Tibial nerve (tissue), 4 donors: ENCODE data around the gene KIAA0586. TPM values are rescaled to one million over a fixed set of nuclear protein-coding genes. Genes with fewer than 3 reads are reported as not detected.

Experiments used
- DNase-seq, 2 donors: peaks; one replicate each; pipeline ENCODE4 v3.0.0-alpha.2; 2019; ENCODE audit warnings: low spot score in 2 of 2
- H3K27ac ChIP-seq, 4 donors: fragments of 200-600 bp; sonication (generic) in 3 of 4; one replicate each; pipeline ENCODE4 v1.5.1; 2017 to 2019; ENCODE audit warnings: mild to moderate bottlenecking in 1 of 4
- H3K27me3 ChIP-seq, 2 donors: fragments of 200-600 bp; sonication (generic) in 1 of 2; one replicate each; pipeline versions ENCODE4 v1.5.1 to v1.6.0; 2017 to 2019
- H3K36me3 ChIP-seq, 3 donors: fragments of 200-600 bp; sonication (generic); one replicate each; pipeline ENCODE4 v1.5.1; 2018 to 2019
- H3K4me1 ChIP-seq, 4 donors: fragments of 200-600 bp; sonication (generic) in 3 of 4; one replicate each; pipeline ENCODE4 v1.5.1; 2017 to 2019
- H3K4me3 ChIP-seq, 4 donors: fragments of 200-600 bp; sonication (generic) in 3 of 4; one replicate each; pipeline ENCODE4 v1.5.1; 2017 to 2019; ENCODE audit warnings: mild to moderate bottlenecking in 1 of 4, moderate library complexity in 1 of 4
- H3K9me3 ChIP-seq, 4 donors: fragments of 200-600 bp; sonication (generic) in 3 of 4; one replicate each; pipeline ENCODE4 v1.5.1; 2017 to 2019
- CTCF ChIP-seq, 5 experiments: fragments of 200-600 bp in 3 of 5; fragments of 450-650 bp in 2 of 5; sonication (generic) in 3 of 5; IDR thresholded peaks; one replicate each; pipeline ENCODE4 v1.5.1; 2016 to 2019; ENCODE audit warnings: antibody characterized with exemption in 5 of 5, mild to moderate bottlenecking in 3 of 5, moderate library complexity in 2 of 5
- EP300 ChIP-seq, 2 donors: sonication (generic); formaldehyde crosslinking; IDR thresholded peaks; one replicate each; pipeline ENCODE4 v1.6.1; 2017; ENCODE audit warnings: antibody characterized with exemption in 2 of 2, mild to moderate bottlenecking in 1 of 2
- POLR2A ChIP-seq, 2 donors: fragments of 450-650 bp; IDR thresholded peaks; one replicate each; pipeline ENCODE4 v1.6.1; 2017; ENCODE audit warnings: antibody characterized with exemption in 2 of 2, mild to moderate bottlenecking in 2 of 2, moderate library complexity in 2 of 2
- WGBS, 2 donors: methylation state at CpG; one replicate each; pipeline ENCODE4 v1.1.5; 2018; 5-methylcytosine and 5-hydroxymethylcytosine counted together
- total RNA-seq, 4 donors: library from RNA; depleted of rRNA; stranded (reverse); fragments of >200 nt; gene quantifications; one replicate each; pipeline ENCODE4 v1.1.0, GENCODE V29; 2016

KIAA0586 gene
- total RNA-seq, 4 donors from 2014 or later = 17.1 to 27.3 (median 17.5) TPM

- no peak for TF ChIP-seq EP300 (IDR thresholded peaks at IDR 0.05)
- no peak for TF ChIP-seq POLR2A (IDR thresholded peaks at IDR 0.05)
- TF ChIP-seq CTCF (IDR thresholded peaks at IDR 0.05) = no peak
- H3K9me3 ChIP-seq = no peaks in the 10 kb centered on the region
- no peaks in the 10 kb centered on the region for H3K27me3 ChIP-seq
- 96 to 100% methylated on average over 2 of the region's 2 CpGs for WGBS, 2 donors
- H3K4me3 ChIP-seq = no peak overlapping the region
- no peaks in the 10 kb centered on the region for H3K4me1 ChIP-seq
- H3K27ac ChIP-seq = no peak overlapping the region
- peaks cover 2 to 64% (median 5%) of the 10 kb centered on the region in 3 donors for H3K36me3 ChIP-seq
- DNase-seq = no peak
Observed at GRCh38 chr14:58463147-58463546, 35.6 kb downstream of the KIAA0586 start.

- Histone ChIP-seq H3K27ac (no peak overlapping the region), H3K4me1 (no peaks in the 10 kb centered on the region), H3K9me3 (no peaks in the 10 kb centered on the region), H3K36me3 (peaks cover 0 to 69% (median 5%) of the 10 kb centered on the region in 3 donors), H3K27me3 (no peaks in the 10 kb centered on the region), H3K4me3 (no peak overlapping the region)
- DNase-seq = no peak
- TF ChIP-seq EP300 (IDR thresholded peaks at IDR 0.05) (no peak), POLR2A (IDR thresholded peaks at IDR 0.05) (no peak), CTCF (IDR thresholded peaks at IDR 0.05) (no peak)
- WGBS, 2 donors = 91 to 95% methylated on average over 8 of the region's 8 CpGs
Observed at GRCh38 chr14:58464652-58465051, 37.1 kb downstream of the KIAA0586 start.

- WGBS, 2 donors = 66 to 76% methylated on average over 2 of the region's 2 CpGs
- TF ChIP-seq CTCF (IDR thresholded peaks at IDR 0.05) (no peak), EP300 (IDR thresholded peaks at IDR 0.05) (no peak), POLR2A (IDR thresholded peaks at IDR 0.05) (no peak)
- Histone ChIP-seq H3K4me1 (no peaks in the 10 kb centered on the region), H3K4me3 (no peak overlapping the region), H3K9me3 (no peaks in the 10 kb centered on the region), H3K27ac (no peak overlapping the region), H3K27me3 (no peaks in the 10 kb centered on the region), H3K36me3 (peaks cover 0 to 66% (median 5%) of the 10 kb centered on the region in 3 donors)
- no peak for DNase-seq
Observed at GRCh38 chr14:58465421-58465820, 37.9 kb downstream of the KIAA0586 start.

GRCh38 chr14:58466459-58466858 is 38.9 kb downstream of the KIAA0586 start:
- no peaks in the 10 kb centered on the region for H3K27me3 ChIP-seq
- WGBS, 2 donors = 88 to 97% methylated on average over 1 of the region's 1 CpG
- no peak overlapping the region for H3K4me3 ChIP-seq
- H3K27ac ChIP-seq = no peak overlapping the region
- no peaks in the 10 kb centered on the region for H3K9me3 ChIP-seq
- TF ChIP-seq EP300 (IDR thresholded peaks at IDR 0.05) (no peak), CTCF (IDR thresholded peaks at IDR 0.05) (no peak)
- H3K4me1 ChIP-seq = no peaks in the 10 kb centered on the region
- H3K36me3 ChIP-seq = peaks cover 0 to 61% (median 5%) of the 10 kb centered on the region in 3 donors
- no peak for DNase-seq

GRCh38 chr14:58467575-58467974 is 40.1 kb downstream of the KIAA0586 start:
- Histone ChIP-seq H3K36me3 (peaks cover 0 to 52% (median 5%) of the 10 kb centered on the region in 3 donors), H3K9me3 (no peaks in the 10 kb centered on the region), H3K27ac (no peak overlapping the region), H3K4me1 (no peaks in the 10 kb centered on the region), H3K27me3 (no peaks in the 10 kb centered on the region), H3K4me3 (no peak overlapping the region)
- 94 to 97% methylated on average over 2 of the region's 2 CpGs for WGBS, 2 donors
- no peak for TF ChIP-seq CTCF (IDR thresholded peaks at IDR 0.05)
- TF ChIP-seq EP300 (IDR thresholded peaks at IDR 0.05) = no peak
- TF ChIP-seq POLR2A (IDR thresholded peaks at IDR 0.05) = no peak
- DNase-seq = no peak
